Thyroid gland (tissue), 4 donors: ENCODE data around the gene ACSM6.

Experiments used
- CTCF ChIP-seq, 6 experiments: fragments of 200-600 bp in 3 of 6; fragments of 450-650 bp in 3 of 6; sonication (generic) in 3 of 6; IDR thresholded peaks; one replicate each; pipeline ENCODE4 v1.5.1; 2016 to 2019; ENCODE audit warnings: antibody characterized with exemption in 6 of 6, mild to moderate bottlenecking in 2 of 6, inconsistent platforms in 1 of 6, moderate library complexity in 1 of 6
- POLR2A ChIP-seq, 2 donors: fragments of 450-650 bp; IDR thresholded peaks; one replicate each; pipeline ENCODE4 v1.6.1; 2017; ENCODE audit warnings: antibody characterized with exemption in 2 of 2, mild to moderate bottlenecking in 2 of 2, moderate library complexity in 1 of 2

DNA sequence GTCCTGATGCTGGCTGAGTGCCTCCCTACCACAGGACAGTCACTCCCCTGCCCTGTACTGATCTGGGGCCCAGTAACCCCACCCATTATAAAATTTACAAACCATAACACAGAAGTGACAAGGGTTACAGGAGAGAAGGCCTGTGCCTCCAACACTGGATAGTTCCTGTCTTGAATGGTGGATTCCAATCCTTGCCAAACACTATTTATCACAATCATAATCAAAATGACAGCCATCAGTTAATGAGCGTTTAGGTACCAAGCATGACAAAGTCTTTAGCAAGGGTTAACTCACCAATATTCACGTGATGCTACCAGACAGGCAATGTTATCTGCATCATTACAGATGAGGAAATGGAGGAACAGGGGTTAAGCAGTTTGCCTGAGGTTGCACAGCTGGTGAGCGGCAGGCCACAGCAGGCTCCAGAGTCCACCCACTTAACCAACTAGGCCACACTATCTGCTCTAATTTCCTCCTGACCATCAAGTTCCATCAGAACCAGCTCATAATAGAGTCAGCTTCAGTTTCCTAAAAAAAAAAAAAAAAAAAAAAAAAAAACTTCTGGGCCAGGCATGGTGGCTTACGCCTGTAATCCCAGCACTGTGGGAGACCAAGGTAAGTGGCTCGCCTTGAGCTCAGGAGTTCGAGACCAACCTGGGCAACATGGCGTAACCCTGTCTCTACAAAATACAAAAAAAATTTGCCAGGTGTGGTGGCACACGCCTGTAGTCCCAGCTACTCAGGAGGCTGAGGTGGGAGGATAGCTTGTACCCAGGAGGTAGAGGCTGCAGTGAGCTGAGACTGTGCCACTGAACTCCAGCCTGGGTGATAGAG, 82.5 kb downstream of the ACSM6 start:
- TF ChIP-seq CTCF (IDR thresholded peaks at IDR 0.05) (no peak), POLR2A (IDR thresholded peaks at IDR 0.05) (no peak)
